A549 (cell line): ENCODE measurements around the gene LCK. TPM values are rescaled to one million over a fixed set of nuclear protein-coding genes. Genes with fewer than 3 reads are reported as not detected.

Source experiments
- ATAC-seq, 2 experiments: fragments of 200-7000 bp in 1 of 2; fragments of >200 bp in 1 of 2; cut with Nextera tagmentation in 1 of 2; cut with Tn5 transposase in 1 of 2; 3 replicates each; pipeline versions ENCODE4 v1.8.0 to v1.9.1; 2018 to 2020; ENCODE audit warnings: mild to moderate bottlenecking in 1 of 2, moderate library complexity in 1 of 2
- CTCF ChIA-PET: fragments of 300-600 bp; sonication (Branson Sonifier 250); formaldehyde crosslinking; extraction: SDS; loops from one replicate; lab custom pipeline; 2021; ENCODE audit warnings: antibody characterized with exemption, inconsistent platforms; lab: Yijun Ruan, JAX
- POLR2A ChIA-PET: fragments of 350-600 bp; formaldehyde crosslinking; extraction: SDS; loops from one replicate; lab custom pipeline; 2021; ENCODE audit warnings: antibody characterized with exemption, inconsistent platforms; lab: Yijun Ruan, JAX
- DNase-seq, 2 experiments: peaks; one replicate each; pipeline versions ENCODE4 v3.0.0 to v3.0.0-alpha.2; 2011 to 2016; ENCODE audit warnings: low read depth in 1 of 2, low spot score in 1 of 2
- FAIRE-seq: peaks from 2 replicates; lab custom pipeline; 2011; peaks lifted over from hg19 to GRCh38; lab: Jason Lieb, UNC
- H3K27ac ChIP-seq, 2 experiments: fragments of >200 bp; sonication (Bioruptor Twin); formaldehyde crosslinking; 3 replicates each; pipeline ENCODE4 v1.5.1; 2016 to 2017
- H3K4me1 ChIP-seq: fragments of >200 bp; sonication (Bioruptor Twin); formaldehyde crosslinking; 3 replicates; pipeline ENCODE4 v1.6.1; 2016
- H3K4me2 ChIP-seq: fragments of >200 bp; sonication (Bioruptor Twin); formaldehyde crosslinking; 3 replicates; pipeline ENCODE4 v1.6.1; 2016
- H3K4me3 ChIP-seq: fragments of >200 bp; sonication (Bioruptor Twin); formaldehyde crosslinking; 3 replicates; pipeline ENCODE4 v1.5.1; 2016
- H3K9me3 ChIP-seq: fragments of >200 bp; sonication (Bioruptor Twin); formaldehyde crosslinking; 3 replicates; pipeline ENCODE4 v1.6.1; 2016
- CBX2 ChIP-seq: fragments of 200-600 bp; sonication (generic); IDR thresholded peaks from 2 replicates; pipeline ENCODE4 v1.6.1; 2016; ENCODE audit warnings: low read depth, mild to moderate bottlenecking, borderline replicate concordance
- CHD2 ChIP-seq: fragments of 150-350 bp; IDR thresholded peaks from 2 replicates; pipeline ENCODE4 v1.6.1; 2014; ENCODE audit warnings: low read length; ENCODE audit not compliant: partially characterized antibody
- CHD4 ChIP-seq: fragments of 200-600 bp; sonication (generic); IDR thresholded peaks from 2 replicates; pipeline ENCODE4 v1.6.1; 2016; ENCODE audit warnings: antibody characterized with exemption, mild to moderate bottlenecking, borderline replicate concordance
- CTCF ChIP-seq: fragments of >200 bp; sonication (Bioruptor Twin); formaldehyde crosslinking; IDR thresholded peaks from 3 replicates; pipeline ENCODE4 v1.5.1; 2016
- E2F6 ChIP-seq: IDR thresholded peaks from 2 replicates; pipeline ENCODE4 v1.6.1; 2012; ENCODE audit warnings: low read depth, borderline replicate concordance
- HEYL ChIP-seq: fragments of 250-450 bp; sonication (Bioruptor Pico); IDR thresholded peaks from 2 replicates; pipeline ENCODE4 v1.8.0; 2021; ENCODE audit warnings: mild to moderate bottlenecking, moderate library complexity
- HOXB13 ChIP-seq: fragments of 250-450 bp; sonication (Bioruptor Pico); IDR thresholded peaks from 2 replicates; pipeline ENCODE4 v1.5.0; 2020; ENCODE audit warnings: low read depth, mild to moderate bottlenecking, moderate library complexity
- KDM1A ChIP-seq: fragments of 200-600 bp; sonication (generic); IDR thresholded peaks from 2 replicates; pipeline ENCODE4 v1.6.1; 2016; ENCODE audit warnings: low read depth, mild to moderate bottlenecking
- KDM5A ChIP-seq: fragments of 200-600 bp; sonication (generic); IDR thresholded peaks from 2 replicates; pipeline ENCODE4 v1.6.1; 2016; ENCODE audit warnings: antibody characterized with exemption, mild to moderate bottlenecking
- MAX ChIP-seq: IDR thresholded peaks from 2 replicates; pipeline ENCODE4 v1.6.1; 2012
- MAZ ChIP-seq: fragments of 150-350 bp; IDR thresholded peaks from 2 replicates; pipeline ENCODE4 v1.6.1; 2014; ENCODE audit warnings: antibody characterized with exemption, low read depth, low read length, borderline replicate concordance
- NFE2L2 ChIP-seq: fragments of 150-350 bp; conservative IDR thresholded peaks from 2 replicates; pipeline ENCODE4 v1.6.1; 2014; ENCODE audit warnings: low read length
- PHF8 ChIP-seq: fragments of 200-600 bp; sonication (generic); IDR thresholded peaks from 2 replicates; pipeline ENCODE4 v1.6.1; 2016; ENCODE audit warnings: low read depth, mild to moderate bottlenecking, antibody characterized with exemption, moderate library complexity, borderline replicate concordance
- RAD21 ChIP-seq, 2 experiments: fragments of >200 bp in 1 of 2; sonication (Bioruptor Twin) in 1 of 2; formaldehyde crosslinking in 1 of 2; IDR thresholded peaks in 1 of 2; conservative IDR thresholded peaks in 1 of 2; 2 replicates in 1 of 2; 3 replicates in 1 of 2; pipeline ENCODE4 v1.6.1; 2012 to 2018; ENCODE audit warnings: inconsistent platforms in 1 of 2
- RNF2 ChIP-seq: fragments of 200-600 bp; sonication (generic); IDR thresholded peaks from 2 replicates; pipeline ENCODE4 v1.6.1; 2016; ENCODE audit warnings: low read depth, mild to moderate bottlenecking, antibody characterized with exemption, moderate library complexity, borderline replicate concordance
- ZNF302 ChIP-seq: fragments of 250-450 bp; sonication (Bioruptor Pico); IDR thresholded peaks from 2 replicates; pipeline ENCODE4 v1.9.0; 2021; ENCODE audit warnings: inconsistent platforms, mild to moderate bottlenecking, moderate library complexity
- WGBS: methylation state at CpG from one replicate; pipeline ENCODE4 v1.1.6; 2017; ENCODE audit errors: missing lambda C conversion rate; 5-methylcytosine and 5-hydroxymethylcytosine counted together
- polyA plus RNA-seq, 4 experiments: library from polyadenylated mRNA; depleted of rRNA in 3 of 4; stranded (reverse); fragments of >200 nt; fragmentation: RNase III in 1 of 4; extraction: RNeasy Plus Mini Kit Qiagen cat#74134 plus additional on column Dnase treatment in 1 of 4; gene quantifications; 2 replicates in 3 of 4; 3 replicates in 1 of 4; pipeline ENCODE4 v1.2.3, GENCODE V29; 2011 to 2017

LCK gene
- polyA plus RNA-seq, 2 of the 4 experiments (the other 2 are of a cell fraction) = 0.03 TPM; not detected in 1

GRCh38 chr1:32286763-32287162, 35.7 kb downstream of the LCK start:
- H3K9me3 ChIP-seq = no peaks in the 10 kb centered on the region
- ATAC-seq = no peak
- no peak overlapping the region for H3K4me2 ChIP-seq
- no peak overlapping the region for H3K27ac ChIP-seq
- no peak for DNase-seq
- TF ChIP-seq HEYL (CRISPR knock-in tag) = no peak
- WGBS = 88% methylated on average over 4 of the region's 4 CpGs
- POLR2A ChIA-PET = interaction anchor here (1.1 kb wide), 1 partner anchor 49 kb away, joined by 4 read pairs; the partner anchor contains the start of gene MARCKSL1
- CTCF ChIA-PET = interaction anchor here (1.1 to 2.4 kb wide), 2 partner anchors 31 to 39 kb away, joined by 3 to 8 read pairs; partner anchors contain the start of gene FAM167B
- H3K4me1 ChIP-seq = peaks cover 16% of the 10 kb centered on the region
- H3K4me3 ChIP-seq = no peak overlapping the region
- FAIRE-seq = no peak

DNA sequence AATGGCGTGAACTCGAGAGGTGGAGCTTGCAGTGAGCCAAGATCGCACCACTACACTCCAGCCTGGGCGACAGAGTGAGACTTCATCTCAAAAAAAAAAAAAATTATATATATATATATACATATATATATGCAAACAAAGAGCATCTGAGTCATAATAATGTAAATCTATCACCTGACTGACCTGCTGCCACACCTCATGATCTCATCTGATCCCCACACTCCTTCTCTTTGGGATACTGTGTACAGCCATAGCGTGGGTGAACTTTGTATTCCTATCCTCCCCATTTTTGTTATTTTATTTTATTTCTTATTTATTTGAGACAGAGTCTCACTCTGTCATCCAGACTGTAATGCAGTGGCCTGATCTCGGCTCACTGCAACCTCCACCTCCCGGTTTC, 38.2 kb downstream of the LCK start:
- ATAC-seq (no peak), FAIRE-seq (no peak)

DNA sequence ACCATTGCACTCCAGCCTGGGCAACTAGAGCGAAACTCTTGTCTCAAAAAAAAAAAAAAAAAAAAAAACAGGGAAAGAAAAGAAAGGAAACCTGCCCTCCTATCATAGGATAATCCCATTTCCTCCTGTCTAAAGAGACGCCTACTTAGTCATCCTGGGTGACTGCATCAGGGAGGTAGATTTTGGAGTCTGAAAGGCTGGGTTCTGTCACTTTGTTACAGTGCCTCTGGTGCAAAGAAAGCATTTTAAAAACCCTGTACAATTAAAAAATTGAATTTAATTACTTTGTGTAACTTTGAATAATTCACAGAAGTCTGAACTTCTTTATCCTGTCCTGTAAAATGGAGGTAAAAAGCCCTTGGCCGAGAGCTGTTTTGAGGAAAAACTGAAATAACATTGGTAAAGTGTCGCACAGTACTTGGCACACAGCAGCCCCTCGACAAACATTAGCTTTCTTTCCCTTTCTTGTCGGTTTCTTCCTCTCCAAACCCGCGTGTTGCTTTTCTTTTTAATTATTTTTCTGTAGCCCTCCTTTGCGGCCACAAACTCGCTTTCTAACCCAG, 40.2 kb downstream of the LCK start:
- ChIA-PET POLR2A (interaction anchor here (0.7 to 1.4 kb wide), 5 partner anchors 25 to 51 kb away, joined by 3 to 11 read pairs (median 8); partner anchors contain the start of gene MARCKSL1), CTCF (interaction anchor here (0.9 to 2.8 kb wide), 4 partner anchors 12 to 50 kb away, joined by 3 to 9 read pairs (median 4); no protein-coding TSS in a partner anchor)
- peak; percentile 64 to 65; a peak in 5 of 6 replicates for ATAC-seq
- H3K9me3 ChIP-seq = no peaks in the 10 kb centered on the region
- no peak for FAIRE-seq
- 21% methylated on average over 10 of the region's 10 CpGs for WGBS
- H3K27ac ChIP-seq = peak overlapping the region; percentile 92 to 95
- peak; percentile 54 to 55 for DNase-seq
- peak overlapping the region; percentile 84 for H3K4me2 ChIP-seq
- peaks cover 22% of the 10 kb centered on the region for H3K4me1 ChIP-seq
- TF ChIP-seq CHD4 = no peak
- TF ChIP-seq HOXB13 (CRISPR knock-in tag) = peak; percentile 60; the same call in 1 of the 2 replicates
- peak overlapping the region; percentile 90 for H3K4me3 ChIP-seq

More for the DNA sequence above, 38.2 kb downstream of the LCK start:
- 93% methylated on average over 7 of the region's 7 CpGs for WGBS
- POLR2A ChIA-PET = no interaction called here
- Histone ChIP-seq H3K4me3 (no peak overlapping the region), H3K27ac (no peak overlapping the region), H3K4me1 (peaks cover 22% of the 10 kb centered on the region), H3K9me3 (no peaks in the 10 kb centered on the region), H3K4me2 (no peak overlapping the region)
- CTCF ChIA-PET = interaction anchor here (1.5 to 2.8 kb wide), 2 partner anchors 27 to 48 kb away, joined by 7 to 9 read pairs; no protein-coding TSS in a partner anchor
- TF ChIP-seq CBX2 (no peak), E2F6 (no peak), CTCF (no peak), CHD2 (no peak), RAD21 (conservative IDR thresholded peaks at IDR 0.05 in 1 of 2, IDR thresholded peaks at IDR 0.05 in 1 of 2) (no peak), HEYL (CRISPR knock-in tag) (no peak), KDM1A (no peak), PHF8 (no peak), NFE2L2 (no peak), MAZ (no peak), RNF2 (no peak), KDM5A (no peak), MAX (no peak), ZNF302 (CRISPR knock-in tag) (no peak)
- DNase-seq = no peak
